ENCODE data around the gene NFXL1.

DNA sequence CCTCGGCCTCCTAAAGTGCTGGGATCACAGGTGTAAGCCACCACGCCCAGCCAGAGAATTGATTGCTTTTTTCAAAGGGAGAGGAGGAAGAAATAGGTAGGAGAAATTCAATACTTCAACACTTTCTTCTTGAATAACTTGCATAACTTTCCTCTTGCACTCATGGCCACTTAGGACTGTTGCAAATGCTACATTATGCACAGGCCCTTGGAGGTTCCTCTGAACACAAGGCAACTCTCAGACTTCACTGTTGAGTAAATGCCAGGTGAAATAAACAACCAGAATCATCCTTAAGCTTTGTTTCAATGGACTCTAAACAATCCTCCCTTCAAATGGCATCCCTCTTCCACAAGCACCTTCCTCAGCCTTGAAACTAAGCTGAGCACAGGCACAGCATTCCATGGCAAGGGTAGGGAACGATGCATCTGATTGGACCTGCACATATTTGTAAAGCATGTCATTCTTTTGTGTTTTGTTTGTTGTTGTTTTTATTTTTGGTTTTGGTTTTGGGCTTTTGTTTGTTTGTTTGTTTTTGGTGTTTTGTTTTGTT, 104.7 kb downstream of the NFXL1 start:
- TF ChIP-seq GATA2 (IDR thresholded peaks at IDR 0.05; ENCODE audit: low read depth, low read length), result no peak
- TF ChIP-seq GATA3 (IDR thresholded peaks at IDR 0.05; ENCODE audit: low read depth, low read length), result no peak
